HG02852 (cell line): ENCODE results near the gene CCDC86.

Experiments used
- ATAC-seq: cut with Tn5 transposase; IDR thresholded peaks from one replicate; pipeline ENCODE4 v1.9.1; 2021; ENCODE audit warnings: mild to moderate bottlenecking, moderate library complexity; ENCODE audit not compliant: unreplicated experiment

The CCDC86 gene

DNA sequence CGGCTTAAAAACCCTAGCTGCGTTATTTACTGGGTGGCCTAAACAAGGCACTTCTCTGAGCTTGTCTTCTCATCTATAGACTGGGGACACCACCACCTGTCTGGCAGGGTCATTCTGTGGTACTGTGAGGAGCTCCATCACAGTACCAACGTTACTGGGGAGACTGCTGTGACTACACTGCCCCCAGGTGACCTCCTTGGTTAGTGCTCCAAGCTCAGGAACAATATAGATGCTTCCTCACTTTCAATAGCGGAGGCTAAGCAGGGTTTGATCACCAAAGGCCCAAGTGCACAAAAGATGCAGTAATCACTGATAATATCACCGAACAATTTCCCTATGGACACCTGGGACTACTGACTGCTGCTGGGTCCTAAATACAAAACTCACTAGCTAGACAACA is 45.6 kb downstream of the CCDC86 start:
- peak; percentile 61 for ATAC-seq

DNA sequence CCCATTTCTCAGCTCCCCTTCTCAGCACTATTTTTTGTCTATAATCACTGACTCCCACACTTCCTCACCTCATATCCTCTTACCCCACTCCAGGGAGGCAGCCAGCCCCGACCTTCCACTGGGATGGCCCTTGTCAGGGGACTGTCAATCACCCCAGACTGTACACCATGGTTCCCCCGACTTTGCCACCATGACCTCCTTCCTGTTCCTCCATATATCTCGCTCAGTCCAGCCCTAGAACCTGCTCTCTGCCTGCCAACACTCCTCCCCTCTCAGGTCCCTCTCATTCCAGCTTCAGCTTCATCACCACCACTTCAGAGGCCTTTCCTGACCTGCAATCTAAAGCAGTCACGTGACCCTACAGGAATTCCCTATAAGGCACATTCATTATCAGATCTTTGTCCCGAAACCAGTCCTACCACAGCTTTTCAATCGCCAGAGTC is 48.0 kb downstream of the CCDC86 start:
- no peak for ATAC-seq

DNA sequence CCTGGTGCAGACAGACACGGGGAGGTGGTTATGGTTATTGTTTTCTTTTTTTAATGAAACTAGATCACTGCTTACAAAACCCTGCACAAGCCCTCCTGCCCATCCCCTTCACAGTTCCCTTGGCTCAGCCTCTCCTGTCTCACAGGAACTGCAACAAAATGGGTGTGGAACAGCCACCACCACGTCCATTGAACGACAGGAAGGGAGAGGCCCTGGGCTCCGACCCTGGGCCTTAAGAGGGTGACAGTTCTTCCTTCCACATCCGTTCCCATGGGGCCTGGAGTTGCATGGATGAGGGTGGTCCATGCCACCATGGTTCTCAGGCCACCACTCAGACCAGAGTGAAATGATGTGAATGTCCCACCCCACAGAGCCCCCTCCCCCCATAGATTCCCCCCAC is 48.8 kb downstream of the CCDC86 start:
- no peak for ATAC-seq

DNA sequence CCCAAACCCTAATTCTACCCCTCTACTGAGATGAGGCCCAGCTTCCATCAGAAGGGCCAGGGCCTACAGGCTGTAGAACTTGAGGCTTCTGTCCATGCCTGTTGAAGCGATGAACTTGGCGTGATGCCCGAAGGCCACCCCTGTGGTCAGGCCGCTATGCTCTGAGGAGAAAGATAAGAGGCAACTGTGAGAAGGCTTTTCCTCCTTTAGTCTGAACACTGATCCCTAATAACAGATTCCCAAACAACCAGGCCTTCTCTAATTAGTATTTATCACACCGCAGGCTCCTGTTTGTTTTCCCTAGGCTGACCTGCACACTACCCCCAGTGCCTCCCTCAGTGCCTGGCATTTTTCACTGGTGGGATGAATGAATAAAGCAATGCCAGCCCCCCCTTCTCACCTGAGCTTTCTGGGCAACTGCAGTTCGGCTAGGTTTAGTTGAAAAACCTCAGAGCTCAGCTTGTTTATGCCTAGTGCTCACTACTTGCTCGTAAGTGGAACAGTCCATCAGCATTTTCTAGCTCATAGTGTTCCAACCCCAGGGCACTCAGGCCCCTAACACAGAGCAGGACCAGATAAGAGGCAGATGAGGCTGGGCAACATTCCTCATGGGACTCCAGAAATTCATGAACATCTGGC is 49.3 kb downstream of the CCDC86 start:
- no peak for ATAC-seq

DNA sequence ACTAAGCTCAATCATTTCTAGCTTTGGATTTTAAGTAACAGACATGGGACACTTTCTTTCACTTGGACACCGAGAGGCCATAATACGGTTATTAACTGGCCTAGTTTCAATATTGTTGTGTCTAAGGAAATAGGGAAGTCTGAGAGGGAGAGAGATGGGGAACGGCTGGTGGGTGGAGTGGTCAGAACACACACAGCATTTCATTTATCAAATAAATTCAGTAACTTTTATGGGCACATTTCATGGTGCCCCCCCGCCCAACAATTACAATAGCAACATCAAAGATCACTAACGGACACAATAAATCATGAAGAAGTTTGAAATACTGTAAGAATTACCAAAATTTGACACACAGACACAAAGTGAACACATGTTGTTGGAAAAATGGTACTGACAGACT is 53.8 kb downstream of the CCDC86 start:
- ATAC-seq, result no peak

DNA sequence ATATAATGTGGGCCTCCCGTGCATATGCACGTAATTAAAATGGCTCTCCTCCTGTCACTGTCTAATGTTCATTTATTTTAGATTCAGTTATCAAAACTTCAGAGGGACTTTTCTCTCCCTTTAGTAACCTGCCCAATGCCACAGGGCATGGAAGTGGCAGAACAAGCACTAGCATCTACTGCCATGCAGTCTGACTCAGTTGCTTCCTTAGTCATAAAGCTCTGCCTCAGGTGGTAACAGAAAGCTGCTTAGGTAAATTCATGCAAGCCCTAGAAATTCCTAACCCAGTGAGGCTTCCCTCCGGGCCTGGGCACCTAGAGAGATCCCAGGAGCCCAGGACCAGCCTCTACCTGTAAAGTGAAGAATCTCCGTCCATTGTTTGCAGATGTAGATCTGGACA is 55.6 kb downstream of the CCDC86 start:
- ATAC-seq, result no peak

DNA sequence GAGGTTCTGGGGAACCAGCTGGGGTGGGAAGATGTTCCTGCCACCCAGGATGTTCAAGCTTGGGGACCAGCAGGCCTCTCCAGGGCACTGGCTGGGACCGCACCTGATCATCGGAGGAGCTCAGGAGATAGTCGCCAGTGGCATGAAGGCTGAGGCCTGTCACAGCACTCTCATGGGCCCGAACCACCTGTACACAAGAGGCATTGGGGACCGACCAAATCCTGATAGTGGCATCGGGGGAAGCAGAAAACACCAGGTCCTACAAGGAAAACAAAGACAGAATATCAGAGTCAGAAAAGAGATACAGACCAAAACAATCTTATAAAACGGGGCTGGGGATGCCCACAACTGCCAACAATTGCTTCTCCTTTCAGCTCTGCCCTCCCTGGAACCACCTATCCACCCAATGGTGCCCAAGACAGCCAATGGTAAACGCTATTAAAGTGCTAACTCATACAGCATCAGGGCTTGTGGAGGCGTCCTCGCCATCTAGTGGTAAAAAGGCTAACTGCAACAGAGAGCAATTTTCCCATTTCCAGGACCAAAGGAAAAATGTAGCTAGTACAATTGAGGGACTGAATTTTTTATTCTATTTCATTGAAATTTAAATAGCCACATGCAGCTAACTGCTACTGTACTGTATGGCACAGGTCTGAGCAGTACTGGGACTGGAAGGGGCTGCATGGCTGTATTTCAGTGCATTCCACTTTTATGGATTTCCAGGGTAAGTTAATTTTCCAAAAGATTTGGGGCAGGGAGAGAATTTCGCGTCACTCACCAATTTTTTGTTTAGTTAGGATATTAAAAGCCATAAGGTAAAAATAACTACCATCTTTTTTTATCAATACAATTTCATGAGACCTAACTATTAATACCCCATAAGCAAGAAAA is 57.4 kb downstream of the CCDC86 start:
- no peak for ATAC-seq

DNA sequence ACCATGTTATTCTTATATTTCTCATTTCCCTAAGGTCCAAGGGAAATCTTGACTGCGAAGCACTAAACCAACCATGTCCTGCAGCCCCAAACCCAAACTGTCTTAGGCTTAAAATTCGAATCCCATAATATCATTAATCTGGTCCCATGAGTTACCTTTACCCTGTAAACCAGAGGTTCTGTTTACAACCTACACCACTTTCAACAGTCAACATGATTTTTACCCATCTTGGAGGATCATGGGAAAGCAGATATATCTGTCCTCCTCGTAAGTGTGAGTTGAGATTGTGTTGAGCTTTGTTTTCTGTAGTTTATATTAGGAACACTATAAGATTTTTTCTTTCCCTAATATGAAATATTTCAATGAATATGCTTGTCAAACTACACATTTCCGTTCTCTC is 58.1 kb downstream of the CCDC86 start:
- ATAC-seq, result no peak
